22Rv1 (cell line): Measurements from ENCODE around the gene HMGN4.

Source experiments
- H3K27ac ChIP-seq: fragments of 450-650 bp; 2 replicates; pipeline ENCODE4 v1.5.1; 2017
- ZFX ChIP-seq: fragments of 450-650 bp; IDR thresholded peaks from 2 replicates; pipeline ENCODE4 v1.6.1; 2017; ENCODE audit warnings: antibody characterized with exemption, borderline replicate concordance
- TF ChIP-seq, protein P1 (sequence below): fragments of 450-650 bp; IDR thresholded peaks from 2 replicates; pipeline ENCODE4 v1.5.1; 2017; ENCODE audit warnings: mild to moderate bottlenecking

HMGN4 gene

GRCh38 chr6:26553635-26554446 lies 15.7 kb downstream of the HMGN4 start:
- peak overlapping the region; percentile 86 for H3K27ac ChIP-seq
- TF ChIP-seq, protein P1, sequence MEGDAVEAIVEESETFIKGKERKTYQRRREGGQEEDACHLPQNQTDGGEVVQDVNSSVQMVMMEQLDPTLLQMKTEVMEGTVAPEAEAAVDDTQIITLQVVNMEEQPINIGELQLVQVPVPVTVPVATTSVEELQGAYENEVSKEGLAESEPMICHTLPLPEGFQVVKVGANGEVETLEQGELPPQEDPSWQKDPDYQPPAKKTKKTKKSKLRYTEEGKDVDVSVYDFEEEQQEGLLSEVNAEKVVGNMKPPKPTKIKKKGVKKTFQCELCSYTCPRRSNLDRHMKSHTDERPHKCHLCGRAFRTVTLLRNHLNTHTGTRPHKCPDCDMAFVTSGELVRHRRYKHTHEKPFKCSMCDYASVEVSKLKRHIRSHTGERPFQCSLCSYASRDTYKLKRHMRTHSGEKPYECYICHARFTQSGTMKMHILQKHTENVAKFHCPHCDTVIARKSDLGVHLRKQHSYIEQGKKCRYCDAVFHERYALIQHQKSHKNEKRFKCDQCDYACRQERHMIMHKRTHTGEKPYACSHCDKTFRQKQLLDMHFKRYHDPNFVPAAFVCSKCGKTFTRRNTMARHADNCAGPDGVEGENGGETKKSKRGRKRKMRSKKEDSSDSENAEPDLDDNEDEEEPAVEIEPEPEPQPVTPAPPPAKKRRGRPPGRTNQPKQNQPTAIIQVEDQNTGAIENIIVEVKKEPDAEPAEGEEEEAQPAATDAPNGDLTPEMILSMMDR = no peak
- no peak for TF ChIP-seq ZFX

DNA sequence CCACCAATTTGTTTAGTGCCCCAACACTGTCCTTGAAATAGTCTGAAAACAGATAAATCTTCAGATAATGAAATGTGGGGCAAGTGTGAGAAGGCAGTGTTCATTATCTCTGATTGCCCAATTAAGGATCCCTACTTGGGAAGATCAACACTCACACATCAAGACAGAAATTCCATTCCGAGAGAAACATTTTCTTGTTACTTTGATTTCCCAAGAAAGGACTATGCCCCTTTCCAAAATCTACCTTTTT lies 16.2 kb downstream of the HMGN4 start:
- peak overlapping the region; percentile 86 for H3K27ac ChIP-seq
- TF ChIP-seq ZFX = no peak
- TF ChIP-seq, protein P1 = no peak

- H3K27ac ChIP-seq = peak overlapping the region; percentile 86
- TF ChIP-seq ZFX = no peak
- TF ChIP-seq, protein P1 = no peak
Measured at GRCh38 chr6:26554697-26555504, 16.7 kb downstream of the HMGN4 start.

DNA sequence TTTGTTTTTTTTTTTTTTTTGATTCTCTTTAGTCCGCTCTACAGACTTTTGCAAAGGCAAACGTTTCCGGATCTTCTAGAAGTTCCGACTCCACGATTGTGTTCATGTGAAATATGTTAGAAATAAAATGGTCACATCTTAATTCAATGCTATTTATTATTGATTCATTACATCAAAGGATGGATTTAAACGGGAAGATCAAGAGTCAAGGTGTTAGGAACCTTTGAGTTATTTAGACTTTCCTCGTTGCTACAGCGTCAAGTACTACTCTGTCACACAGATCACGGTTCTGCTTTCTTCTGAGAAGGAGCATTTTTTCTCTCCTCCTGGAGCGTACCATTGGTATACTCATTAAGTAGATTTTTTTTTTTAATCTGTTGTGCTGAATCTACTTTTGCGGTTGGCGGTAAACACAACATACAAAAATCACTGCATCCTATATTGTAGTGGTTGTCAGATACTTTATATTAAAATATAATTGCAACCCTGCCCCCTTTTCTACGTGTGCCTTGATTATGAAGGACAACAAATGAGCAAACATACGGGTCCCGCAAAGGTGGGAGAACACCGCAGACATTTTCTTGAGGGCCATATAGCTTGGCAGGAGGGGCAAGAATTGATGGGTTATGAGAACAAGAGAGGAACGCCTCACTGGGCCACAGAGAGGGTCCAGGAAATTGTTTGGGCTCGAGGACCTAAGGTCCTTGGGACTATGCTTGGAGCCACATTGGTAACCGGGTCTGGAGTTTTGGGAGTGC lies 17.5 kb downstream of the HMGN4 start:
- peak overlapping the region; percentile 86 for H3K27ac ChIP-seq
- TF ChIP-seq ZFX = no peak
- TF ChIP-seq, protein P1 = no peak

GRCh38 chr6:26556263-26557070 lies 18.3 kb downstream of the HMGN4 start:
- TF ChIP-seq, protein P1 = no peak
- no peak for TF ChIP-seq ZFX
- H3K27ac ChIP-seq = peak overlapping the region; percentile 86

DNA sequence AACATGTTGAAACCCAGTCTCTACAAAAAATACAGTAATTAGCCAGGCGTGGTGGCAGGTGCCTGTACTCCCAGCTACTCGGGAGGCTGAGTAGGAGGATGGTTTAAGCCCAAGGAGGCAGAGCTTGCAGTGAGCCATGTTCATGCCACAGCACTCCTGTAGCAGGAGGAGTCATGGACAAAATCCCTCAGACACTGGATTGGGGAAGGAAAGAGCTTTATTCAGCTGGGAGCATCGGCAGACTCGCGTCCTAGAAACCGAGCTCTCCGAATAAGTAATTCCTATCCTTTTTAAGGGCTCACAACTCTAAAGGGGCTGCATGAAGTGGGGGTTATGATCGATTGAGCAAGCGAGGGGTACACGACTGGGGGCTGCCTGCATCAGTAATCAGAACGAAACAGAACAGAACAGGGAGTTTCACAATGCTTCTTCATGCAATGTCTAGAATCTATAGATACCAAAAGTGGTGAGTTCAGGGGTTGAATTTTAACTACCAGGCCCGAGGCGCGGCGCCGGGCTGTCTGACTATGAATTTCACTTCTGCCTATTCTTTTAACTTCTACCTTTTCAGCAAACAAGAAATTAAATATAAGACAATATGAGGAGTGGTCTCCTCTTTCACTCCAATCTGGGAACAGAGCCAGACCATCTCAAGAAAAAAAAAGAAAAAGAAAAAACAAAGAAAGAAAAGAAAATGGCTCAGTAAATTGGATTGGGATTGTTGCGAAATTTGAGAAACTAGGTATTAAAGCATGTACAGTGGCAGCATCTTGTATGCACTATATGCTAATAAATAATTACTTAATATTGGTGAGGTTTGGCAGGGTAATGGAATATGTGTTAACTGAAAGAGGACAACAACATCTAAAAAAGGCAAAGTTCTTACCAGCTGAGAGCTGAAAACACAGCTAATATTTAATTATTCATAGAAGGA lies 23.6 kb downstream of the HMGN4 start:
- H3K27ac ChIP-seq = no peak overlapping the region
- no peak for TF ChIP-seq ZFX
- TF ChIP-seq, protein P1 = no peak
